EH (cell line): ENCODE results near the gene MAST3.

Source experiments
- DNase-seq: peaks from one replicate; pipeline ENCODE4 v3.0.0-alpha.2; 2015; ENCODE audit warnings: low read depth

The MAST3 gene

GRCh38 chr19:18112989-18113478 lies 15.5 kb downstream of the MAST3 start:
- peak; percentile 81 for DNase-seq

DNA sequence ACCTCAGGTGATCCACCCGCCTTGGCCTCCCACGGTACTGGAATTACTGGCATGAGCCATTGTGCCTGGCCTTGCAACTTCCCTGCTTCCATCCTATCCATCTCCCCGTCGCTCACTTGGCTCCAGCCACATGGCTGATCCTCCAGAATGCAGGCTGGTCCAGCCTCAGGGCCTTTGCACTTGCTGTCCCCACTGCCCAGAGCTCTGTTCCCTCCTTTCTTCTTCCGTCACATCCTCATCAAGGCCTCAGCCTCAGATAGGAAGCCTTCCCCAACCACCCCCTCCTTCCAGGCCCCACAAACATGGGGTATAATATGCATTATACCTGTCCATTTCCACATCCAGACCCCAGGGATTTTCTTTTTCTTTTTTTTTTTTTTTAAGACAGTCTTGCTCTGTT lies 16.2 kb downstream of the MAST3 start:
- DNase-seq: no peak

GRCh38 chr19:18114483-18114882 lies 16.9 kb downstream of the MAST3 start:
- no peak for DNase-seq

DNA sequence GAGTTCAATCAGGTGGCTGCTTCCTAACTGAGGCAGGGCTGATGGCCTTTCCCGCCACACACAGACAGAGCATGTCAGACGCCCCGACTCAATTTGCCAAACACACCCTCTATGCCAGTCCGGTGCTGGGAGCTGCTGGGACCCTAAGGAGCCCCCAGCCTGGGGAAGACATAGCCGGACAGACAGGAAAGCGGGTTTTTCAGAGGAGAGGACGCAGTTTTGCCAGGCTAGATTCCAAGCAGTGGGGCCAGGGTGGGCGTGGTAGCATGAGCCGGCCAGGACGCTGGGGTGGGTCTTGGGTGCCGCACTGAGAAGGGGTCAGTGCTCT lies 19.8 kb downstream of the MAST3 start:
- DNase-seq: no peak

DNA sequence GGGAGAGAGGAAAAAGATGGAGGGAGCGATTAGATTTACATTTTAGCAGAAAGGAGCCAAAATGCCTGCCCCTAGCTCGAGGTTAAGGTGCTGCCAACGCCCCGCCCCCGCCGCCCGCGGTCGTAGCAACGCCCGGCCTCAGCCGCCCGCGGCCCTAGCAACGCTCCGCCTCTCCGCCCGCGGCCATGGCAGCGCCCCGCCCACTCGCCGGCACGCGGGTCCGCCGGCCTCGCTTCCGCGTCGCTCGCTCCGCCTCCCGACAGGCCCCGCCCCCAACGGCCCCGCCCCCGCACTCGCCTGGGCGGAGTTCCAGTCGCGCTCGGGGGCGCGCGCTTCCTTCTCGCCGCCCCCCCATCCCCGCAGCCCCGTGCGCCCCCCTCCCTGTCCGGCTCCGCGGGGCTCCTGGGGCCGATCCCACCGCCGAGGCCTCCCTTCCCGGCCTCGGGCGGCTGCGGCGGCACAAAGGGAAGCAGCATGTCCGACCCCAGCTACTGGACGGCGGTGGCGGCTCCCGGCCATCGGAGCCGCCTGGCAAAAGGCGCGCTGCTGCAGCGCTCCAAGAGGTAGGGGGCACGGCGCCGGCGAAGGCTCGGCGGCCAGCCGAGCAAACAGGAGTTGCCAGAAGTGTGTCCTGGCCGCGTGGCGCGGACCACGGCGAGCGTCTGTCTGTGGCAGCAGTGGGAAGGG lies 20.3 kb downstream of the MAST3 start:
- DNase-seq: peak; percentile 82

GRCh38 chr19:18118420-18119012 lies 20.9 kb downstream of the MAST3 start:
- DNase-seq: no peak

DNA sequence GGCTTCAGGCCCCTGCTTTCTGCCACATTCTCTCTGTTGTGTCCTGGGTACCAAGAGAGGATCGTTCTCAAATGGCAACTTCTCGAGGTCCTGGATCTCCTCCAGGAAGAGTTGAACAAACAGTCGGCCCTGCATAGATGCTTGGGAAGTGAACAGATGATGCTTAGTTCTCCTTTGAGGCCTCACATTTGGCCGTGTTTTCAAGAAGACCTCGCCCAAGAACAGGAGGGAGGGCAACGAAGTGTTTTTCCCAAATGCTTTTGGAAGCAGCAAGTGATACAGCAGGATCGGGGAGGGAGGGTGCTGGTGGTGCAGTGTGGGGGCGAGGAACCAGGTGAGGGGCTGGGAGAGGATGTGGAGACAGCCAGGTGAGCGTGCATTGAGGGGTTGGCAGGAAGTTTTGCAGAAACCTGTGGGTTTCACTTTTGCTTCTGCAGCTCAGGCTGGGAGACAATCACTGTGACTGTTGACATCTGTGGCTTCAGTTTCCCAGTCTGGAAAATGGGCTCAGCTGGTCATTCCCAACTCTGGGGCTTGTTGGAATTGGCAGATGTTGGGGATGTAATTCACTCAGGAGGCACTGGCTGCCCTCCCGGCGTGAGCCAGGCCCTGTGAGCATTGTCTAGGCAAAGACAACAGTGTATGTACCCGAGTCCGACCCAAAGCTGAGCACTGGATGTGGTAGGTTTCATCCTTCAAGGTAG lies 21.6 kb downstream of the MAST3 start:
- peak; percentile 24 for DNase-seq

DNA sequence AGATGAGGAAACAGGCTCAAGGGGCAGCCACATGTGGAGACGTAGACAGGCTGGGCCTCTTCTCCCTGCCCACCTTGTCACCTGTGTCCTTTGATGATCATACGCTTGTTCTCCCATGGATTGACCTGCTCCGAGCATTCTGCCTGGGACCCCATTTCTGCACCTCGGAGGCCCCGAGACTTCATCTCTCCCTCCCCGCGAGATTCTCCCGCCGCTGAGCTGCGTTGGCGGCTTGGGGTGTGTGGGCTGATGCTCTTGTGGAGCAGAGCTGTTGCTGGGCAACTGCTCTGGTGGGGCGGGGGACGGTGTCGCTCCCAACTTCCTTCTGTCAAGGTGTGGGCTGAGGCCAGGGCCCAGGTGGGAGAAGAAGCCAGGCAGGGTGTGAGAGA lies 22.1 kb downstream of the MAST3 start:
- no peak for DNase-seq

DNA sequence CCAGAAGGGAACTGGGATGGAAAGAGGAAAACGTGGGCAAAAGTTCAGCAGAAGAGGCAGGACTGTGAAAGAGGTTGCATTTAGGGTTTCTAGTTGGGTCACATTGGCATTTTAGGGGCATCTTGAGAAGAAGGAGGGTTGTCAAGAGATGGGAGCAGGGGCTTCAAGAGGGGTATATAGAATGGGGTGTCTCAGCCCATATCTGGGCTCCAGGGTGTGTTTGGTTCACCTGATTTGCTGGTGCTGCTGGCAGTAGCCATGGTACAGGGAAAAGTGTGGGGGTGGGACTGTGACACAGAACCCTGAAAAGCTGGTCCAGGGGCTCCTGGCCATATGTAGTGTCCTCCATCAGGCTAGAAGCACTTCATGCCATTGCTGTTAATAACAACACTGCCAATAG lies 22.5 kb downstream of the MAST3 start:
- no peak for DNase-seq

- DNase-seq: no peak
Measured at GRCh38 chr19:18121166-18121565, 23.6 kb downstream of the MAST3 start.

- no peak for DNase-seq
Measured at GRCh38 chr19:18122424-18122823, 24.8 kb downstream of the MAST3 start.

DNA sequence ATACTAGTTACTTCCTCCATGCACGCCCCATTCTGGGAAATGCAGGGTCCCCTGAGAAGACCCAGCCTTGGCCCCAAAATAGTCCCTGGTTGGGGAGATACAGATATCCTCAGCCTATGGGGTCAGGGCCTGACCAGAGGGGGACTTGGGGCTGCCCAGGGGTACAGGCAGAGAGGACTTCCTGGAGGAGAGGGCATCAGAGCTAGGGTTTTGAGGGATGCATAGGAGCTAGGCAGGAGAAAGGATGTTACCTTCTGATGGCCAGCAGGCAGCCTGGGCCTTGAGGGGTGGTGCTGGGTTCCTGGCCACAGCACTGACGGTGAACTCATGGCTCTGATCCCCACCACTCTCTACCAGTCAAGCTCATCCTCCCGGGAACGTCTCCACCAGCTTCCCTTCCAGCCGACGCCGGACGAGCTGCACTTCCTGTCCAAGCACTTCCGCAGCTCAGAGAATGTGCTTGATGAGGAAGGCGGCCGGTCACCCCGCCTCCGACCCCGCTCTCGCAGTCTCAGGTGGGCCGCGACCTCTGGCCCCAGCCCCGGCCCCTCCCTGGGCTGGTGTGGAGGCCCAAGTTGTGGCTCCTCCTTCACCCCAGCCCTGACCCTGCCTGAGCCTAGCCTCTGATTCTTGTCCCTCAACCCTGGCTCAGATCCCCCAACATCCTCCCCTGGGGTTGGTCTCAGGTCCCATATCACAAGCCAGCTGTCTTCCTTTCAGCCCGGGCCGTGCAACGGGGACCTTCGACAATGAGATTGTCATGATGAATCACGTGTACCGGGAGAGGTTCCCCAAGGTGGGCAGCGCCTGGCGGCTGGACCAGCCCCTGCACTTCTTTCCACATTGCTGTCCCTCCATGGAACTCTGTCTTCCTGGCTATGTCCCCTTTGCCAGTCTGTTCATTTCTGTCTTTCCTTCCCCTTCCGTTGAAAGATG lies 25.6 kb downstream of the MAST3 start:
- DNase-seq: no peak

DNA sequence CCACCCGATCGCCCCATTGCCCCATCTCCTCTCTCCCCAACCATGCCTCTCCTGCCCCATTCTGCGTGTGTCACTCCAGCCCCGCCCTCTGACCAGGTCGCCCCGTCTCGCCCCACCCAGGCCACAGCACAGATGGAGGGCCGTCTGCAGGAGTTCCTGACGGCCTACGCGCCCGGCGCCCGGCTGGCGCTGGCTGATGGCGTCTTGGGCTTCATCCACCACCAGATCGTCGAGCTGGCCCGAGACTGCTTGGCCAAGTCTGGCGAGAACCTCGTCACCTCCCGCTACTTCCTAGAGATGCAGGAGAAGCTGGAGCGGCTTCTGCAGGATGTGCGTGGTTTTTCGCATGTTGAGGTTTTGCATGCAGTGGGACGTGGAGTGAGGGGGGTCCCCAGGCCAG lies 26.2 kb downstream of the MAST3 start:
- DNase-seq: no peak

- DNase-seq: no peak
Measured at GRCh38 chr19:18126097-18126496, 28.5 kb downstream of the MAST3 start.

DNA sequence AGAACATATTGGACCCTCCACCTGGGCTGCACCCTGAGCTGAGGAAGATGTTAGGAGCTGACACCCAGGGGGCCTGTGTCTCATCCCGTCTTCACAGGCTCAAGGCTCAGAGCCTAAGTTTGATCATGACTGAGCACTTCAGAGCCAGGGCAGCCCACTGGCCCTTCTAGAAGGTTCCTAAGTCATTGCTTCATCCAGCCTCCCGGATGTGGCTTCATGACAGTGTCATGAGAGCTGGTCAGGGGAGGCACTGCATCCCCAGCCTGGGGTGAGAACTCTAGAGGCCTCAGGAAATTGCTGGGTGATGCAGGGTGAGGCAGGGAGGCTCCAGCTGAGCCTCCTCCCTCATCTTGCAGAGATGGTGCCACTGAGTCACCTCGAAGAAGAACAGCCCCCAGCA lies 30.5 kb downstream of the MAST3 start:
- DNase-seq: peak; percentile 59

- no peak for DNase-seq
Measured at GRCh38 chr19:18128805-18129204, 31.2 kb downstream of the MAST3 start.

GRCh38 chr19:18130523-18131242 lies 33.1 kb downstream of the MAST3 start:
- DNase-seq: no peak

DNA sequence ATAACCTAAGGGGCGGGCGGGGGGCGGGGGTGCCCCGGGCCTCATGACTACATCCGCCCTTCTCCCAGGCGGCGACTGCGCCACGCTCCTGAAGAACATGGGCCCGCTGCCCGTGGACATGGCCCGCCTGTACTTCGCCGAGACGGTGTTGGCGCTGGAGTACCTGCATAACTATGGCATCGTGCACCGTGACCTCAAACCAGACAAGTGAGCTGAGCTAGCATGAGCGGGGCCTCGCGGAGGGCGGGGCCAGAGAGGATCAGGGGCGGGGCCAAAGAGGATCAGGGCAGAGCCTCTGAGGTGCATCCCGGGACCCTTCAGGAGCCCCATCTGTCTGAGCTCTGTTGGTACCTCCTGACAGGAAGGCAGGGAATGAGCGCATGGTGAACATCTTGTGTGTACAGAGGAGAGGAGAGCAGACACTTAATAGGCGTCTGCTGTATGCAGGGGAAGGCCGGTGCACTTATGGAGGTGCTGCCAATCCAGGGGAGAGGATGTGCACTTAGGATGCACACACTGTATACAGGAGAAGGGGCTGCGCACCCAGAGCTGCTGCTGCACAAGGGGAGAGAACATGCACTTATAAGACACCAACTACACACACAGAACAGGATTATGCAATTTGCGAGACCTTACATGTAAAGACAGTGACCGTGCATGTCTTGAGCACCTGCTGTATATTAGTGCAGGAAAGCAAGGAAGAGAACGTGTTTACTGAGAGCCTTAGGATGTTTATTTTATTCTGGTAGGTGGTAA lies 34.4 kb downstream of the MAST3 start:
- DNase-seq: no peak

- no peak for DNase-seq
Measured at GRCh38 chr19:18135712-18136584, 38.4 kb downstream of the MAST3 start.

DNA sequence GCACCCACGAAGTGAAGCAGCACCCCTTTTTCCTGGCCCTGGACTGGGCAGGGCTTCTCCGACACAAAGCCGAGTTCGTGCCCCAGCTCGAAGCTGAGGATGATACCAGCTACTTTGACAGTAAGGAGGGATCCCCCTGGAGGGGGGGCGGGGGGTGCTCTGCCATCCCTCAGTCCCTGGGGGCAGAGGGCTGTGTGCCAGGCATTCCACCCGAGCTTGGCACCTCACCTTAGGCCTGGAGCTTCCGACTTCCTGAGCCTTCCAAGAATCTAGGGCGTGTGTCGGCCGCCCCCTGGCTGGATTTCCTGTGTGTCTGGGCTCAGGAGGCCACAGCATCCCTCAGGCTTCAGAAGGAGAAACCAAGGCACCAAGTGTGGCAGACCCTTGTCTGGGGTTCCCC lies 39.7 kb downstream of the MAST3 start:
- DNase-seq: no peak
